Measurements from ENCODE around the gene RNFT2. TPM values are rescaled to one million over a fixed set of nuclear protein-coding genes. Genes with fewer than 3 reads are reported as not detected.

Gene RNFT2
- polyA plus RNA-seq, 1 donor (not counting 4 experiments of a cell fraction or from before 2014, with no cell fraction given): 0.96 TPM

DNA sequence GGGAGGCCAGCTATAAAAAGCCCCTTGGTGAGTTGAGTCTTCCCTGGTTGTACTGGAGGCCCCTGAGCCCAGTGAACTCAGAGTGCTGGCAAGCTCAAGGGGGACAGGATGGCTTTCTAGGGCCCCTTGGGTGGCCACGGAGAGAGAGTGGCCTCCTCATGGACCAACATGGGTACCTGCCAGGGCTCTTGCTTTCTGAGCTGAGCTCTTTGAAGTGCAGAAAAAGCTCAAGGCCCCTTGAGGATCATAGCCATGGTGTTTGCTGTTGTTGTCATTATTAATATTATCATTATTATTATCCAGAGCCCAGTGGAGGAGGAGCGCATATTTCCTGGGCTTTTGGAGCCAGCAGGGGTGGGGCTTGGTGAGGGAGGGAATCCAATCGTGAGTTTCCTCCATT, 6.7 kb downstream of the RNFT2 start:
- FAIRE-seq (no peak), DNase-seq (ENCODE audit: low read depth, low spot score) (no peak)
- H3K27me3 ChIP-seq (ENCODE audit: control insufficient read depth, extremely low read depth, insufficient read depth, low read length): no peaks in the 10 kb centered on the region
- TF ChIP-seq EZH2 (IDR thresholded peaks at IDR 0.05; ENCODE audit: low read length): no peak
- TF ChIP-seq CTCF (optimal IDR thresholded peaks at IDR 0.05 in 1 of 3, IDR thresholded peaks at IDR 0.05 in 1 of 3, conservative IDR thresholded peaks at IDR 0.05 in 1 of 3; ENCODE audit: extremely low read depth in 1 of 3, insufficient read depth in 2 of 3, low read length in 3 of 3): no peak
- H3K36me3 ChIP-seq (ENCODE audit: control insufficient read depth in 2 of 2, extremely low read depth in 1 of 2, insufficient read depth in 2 of 2, low read length in 2 of 2): no peaks in the 10 kb centered on the region
- no peak overlapping the region for H3K4me3 ChIP-seq (ENCODE audit: control insufficient read depth in 2 of 3, extremely low read depth in 1 of 3, insufficient read depth in 2 of 3, low read depth in 1 of 3, low read length in 3 of 3)
- no peak overlapping the region for H3K27ac ChIP-seq (ENCODE audit: control insufficient read depth, insufficient read depth, low read length)
- no peaks in the 10 kb centered on the region for H4K20me1 ChIP-seq (ENCODE audit: control insufficient read depth, extremely low read depth, insufficient read depth, low read length)
- H3K9ac ChIP-seq (ENCODE audit: control insufficient read depth, extremely low read depth, insufficient read depth, low read length): no peak overlapping the region
- dilution Hi-C loops (cut with MboI; ENCODE audit: extremely low pct_ligation_motif_present, low sequenced_read_pairs): no loop called here
- H3K4me1 ChIP-seq (ENCODE audit: control insufficient read depth, extremely low read depth, insufficient read depth, low read length): no peaks in the 10 kb centered on the region
- H3K79me2 ChIP-seq (ENCODE audit: control insufficient read depth, insufficient read depth, low read length): no peaks in the 10 kb centered on the region
- no peak overlapping the region for H3K4me2 ChIP-seq (ENCODE audit: control insufficient read depth, extremely low read depth, insufficient read depth, low read depth, low read length)
- H3K9me3 ChIP-seq (ENCODE audit: control insufficient read depth, low read depth, low read length): no peaks in the 10 kb centered on the region
- no peak overlapping the region for H2AFZ ChIP-seq (ENCODE audit: control insufficient read depth, low read length)
- H3K9me1 ChIP-seq (ENCODE audit: control insufficient read depth, extremely low read depth, insufficient read depth, low read length): no peaks in the 10 kb centered on the region

GRCh38 chr12:116745554-116745953, 7.4 kb downstream of the RNFT2 start:
- dilution Hi-C loops (cut with MboI; ENCODE audit: extremely low pct_ligation_motif_present, low sequenced_read_pairs): no loop called here
- Histone ChIP-seq H4K20me1 (ENCODE audit: control insufficient read depth, extremely low read depth, insufficient read depth, low read length) (no peaks in the 10 kb centered on the region), H3K4me1 (ENCODE audit: control insufficient read depth, extremely low read depth, insufficient read depth, low read length) (no peaks in the 10 kb centered on the region), H2AFZ (ENCODE audit: control insufficient read depth, low read length) (no peak overlapping the region), H3K9ac (ENCODE audit: control insufficient read depth, extremely low read depth, insufficient read depth, low read length) (no peak overlapping the region), H3K36me3 (ENCODE audit: control insufficient read depth in 2 of 2, extremely low read depth in 1 of 2, insufficient read depth in 2 of 2, low read length in 2 of 2) (no peaks in the 10 kb centered on the region), H3K4me3 (ENCODE audit: control insufficient read depth in 2 of 3, extremely low read depth in 1 of 3, insufficient read depth in 2 of 3, low read depth in 1 of 3, low read length in 3 of 3) (no peak overlapping the region), H3K27ac (ENCODE audit: control insufficient read depth, insufficient read depth, low read length) (no peak overlapping the region), H3K79me2 (ENCODE audit: control insufficient read depth, insufficient read depth, low read length) (no peaks in the 10 kb centered on the region), H3K9me3 (ENCODE audit: control insufficient read depth, low read depth, low read length) (no peaks in the 10 kb centered on the region), H3K9me1 (ENCODE audit: control insufficient read depth, extremely low read depth, insufficient read depth, low read length) (no peaks in the 10 kb centered on the region), H3K4me2 (ENCODE audit: control insufficient read depth, extremely low read depth, insufficient read depth, low read depth, low read length) (no peak overlapping the region), H3K27me3 (ENCODE audit: control insufficient read depth, extremely low read depth, insufficient read depth, low read length) (no peaks in the 10 kb centered on the region)
- DNase-seq (ENCODE audit: low read depth, low spot score) (no peak), FAIRE-seq (no peak)
- TF ChIP-seq EZH2 (IDR thresholded peaks at IDR 0.05; ENCODE audit: low read length) (no peak), CTCF (optimal IDR thresholded peaks at IDR 0.05 in 1 of 3, IDR thresholded peaks at IDR 0.05 in 1 of 3, conservative IDR thresholded peaks at IDR 0.05 in 1 of 3; ENCODE audit: extremely low read depth in 1 of 3, insufficient read depth in 2 of 3, low read length in 3 of 3) (no peak)

All from keratinocyte (primary cell).